ENCODE results near the gene AKAIN1. TPM values are rescaled to one million over a fixed set of nuclear protein-coding genes. Genes with fewer than 3 reads are reported as not detected.

AKAIN1 gene
- total RNA-seq, 1 donor from 2014 or later: not detected

DNA sequence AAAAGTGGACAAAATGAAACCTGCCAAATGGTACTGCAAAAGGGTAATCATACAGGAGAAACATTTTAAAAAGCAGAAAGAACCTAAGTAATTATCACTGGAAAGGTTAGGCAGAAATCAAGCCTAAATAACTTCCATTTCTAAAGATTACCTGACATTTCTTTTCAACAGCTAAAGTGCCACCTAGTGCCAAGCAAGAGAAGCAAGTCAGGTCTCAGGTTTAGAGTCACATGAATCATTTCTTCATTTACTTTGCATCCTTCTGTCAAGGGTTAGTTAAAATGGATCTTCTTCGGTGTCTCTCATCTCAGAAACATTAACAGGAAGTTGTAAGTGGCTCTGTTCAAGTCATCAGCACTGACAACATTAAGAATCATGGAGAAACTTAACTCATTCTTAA is 90.3 kb downstream of the AKAIN1 start:
- intact Hi-C loops (cut with DNase I): no loop called here
- ATAC-seq (no peak), DNase-seq (ENCODE audit: missing footprints) (no peak)

DNA sequence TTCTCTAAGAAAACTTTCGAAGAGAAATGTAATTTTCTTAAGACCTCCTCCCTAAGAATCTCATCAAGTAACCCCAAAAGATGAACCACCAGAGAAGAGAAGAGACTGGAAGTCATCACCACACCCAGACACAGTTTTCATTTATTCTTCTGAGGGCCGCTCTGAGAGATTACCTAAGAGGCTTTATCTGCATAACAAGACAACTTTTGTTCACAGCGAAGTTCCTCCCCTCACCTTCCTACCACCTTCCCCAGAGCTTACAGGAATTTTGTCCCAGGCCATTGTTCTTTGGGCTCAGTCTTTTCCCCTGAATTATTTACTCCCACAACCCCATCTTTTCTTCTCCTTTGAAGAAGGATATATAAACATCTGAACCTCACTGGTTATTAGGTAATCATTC is 92.8 kb downstream of the AKAIN1 start:
- intact Hi-C loops (cut with DNase I): no loop called here
- no peak for ATAC-seq
- no peak for DNase-seq (ENCODE audit: missing footprints)

DNA sequence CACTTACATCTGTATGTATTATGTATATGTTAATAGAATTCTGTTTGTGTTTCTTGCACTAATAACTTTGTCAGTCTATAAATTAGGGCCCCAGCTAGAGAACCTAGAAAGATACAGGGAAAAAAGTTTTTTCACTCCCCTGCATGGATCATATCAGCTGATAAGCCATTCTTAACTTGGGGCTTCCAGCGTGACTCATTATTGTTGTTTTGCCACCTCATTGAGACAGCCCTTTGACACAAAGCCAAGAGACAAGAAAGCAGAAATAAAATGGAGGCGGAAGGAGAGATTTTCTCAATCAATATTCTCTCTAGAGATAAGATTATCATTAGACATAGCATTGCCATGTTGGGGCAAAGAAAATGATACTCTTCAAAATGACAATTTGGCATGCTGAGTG is 93.4 kb downstream of the AKAIN1 start:
- intact Hi-C loops (cut with DNase I): no loop called here
- DNase-seq (ENCODE audit: missing footprints): no peak
- ATAC-seq: no peak

DNA sequence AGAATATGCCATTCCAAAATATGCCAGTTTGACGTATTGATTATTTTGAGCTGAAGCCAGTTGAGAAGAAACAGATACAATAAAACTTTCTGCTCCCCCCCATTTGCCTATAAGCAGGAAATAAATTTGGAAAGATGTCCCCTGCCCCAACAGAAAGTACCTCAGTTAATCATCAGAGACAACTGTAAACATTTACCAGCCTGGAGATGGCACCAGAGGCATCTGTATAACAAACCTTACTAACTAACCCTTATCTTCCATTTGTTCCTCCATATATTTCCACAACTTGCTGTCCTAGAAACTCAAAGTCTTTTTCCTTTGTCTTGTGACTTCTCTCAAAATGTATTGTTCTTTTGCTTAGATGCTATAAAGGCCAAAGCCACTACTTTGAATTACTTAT is 93.8 kb downstream of the AKAIN1 start:
- DNase-seq (ENCODE audit: missing footprints) (no peak), ATAC-seq (no peak)
- intact Hi-C loops (cut with DNase I): no loop called here

DNA sequence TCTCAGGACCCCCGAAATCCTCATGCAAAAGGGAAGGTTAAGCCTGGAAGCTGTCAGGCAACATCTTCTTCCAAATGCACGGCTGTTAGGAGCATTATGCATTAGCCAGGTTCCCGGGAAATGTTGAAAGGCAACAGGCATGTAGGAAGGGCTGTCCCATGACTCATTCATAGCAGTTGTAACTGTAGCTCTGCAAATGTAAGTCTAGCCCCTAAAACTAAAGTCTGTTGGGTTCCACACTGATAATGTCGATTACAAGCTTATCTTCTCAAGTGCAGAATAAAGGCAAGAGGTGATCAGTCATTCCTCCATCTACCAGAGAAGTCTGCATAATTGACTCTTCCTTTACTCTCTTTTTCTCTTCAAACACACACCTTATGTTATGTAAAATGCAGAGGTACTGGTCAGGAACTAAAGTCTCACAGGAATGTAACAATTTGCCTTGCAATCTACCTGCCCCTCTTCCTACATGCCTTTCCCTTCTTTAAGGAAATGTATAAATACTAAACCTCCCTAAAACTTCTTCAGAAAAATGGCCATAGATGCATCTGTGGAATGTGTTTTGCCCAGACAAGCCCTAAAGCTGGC is 99.8 kb downstream of the AKAIN1 start:
- DNase-seq (ENCODE audit: missing footprints) (no peak), ATAC-seq (no peak)
- intact Hi-C loops (cut with DNase I): no loop called here

DNA sequence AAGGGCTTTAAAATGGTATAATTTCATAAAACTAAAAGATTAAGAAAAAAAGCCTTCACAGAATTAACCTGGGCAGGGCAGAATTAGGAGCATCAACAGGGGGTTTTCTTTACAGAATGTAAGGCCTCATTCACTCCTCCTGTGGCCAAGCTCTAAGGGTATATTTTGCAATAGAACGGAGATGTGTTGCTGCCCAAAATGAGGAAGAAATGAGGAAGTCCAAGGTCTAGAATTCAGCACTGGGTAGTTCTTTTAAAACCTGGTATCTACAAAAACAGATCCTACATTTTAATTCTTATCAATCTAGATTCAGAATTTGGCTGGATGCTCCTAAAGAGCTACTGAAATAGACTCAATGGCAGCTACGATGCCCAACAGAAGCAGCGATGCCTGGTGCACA is 101.8 kb downstream of the AKAIN1 start:
- ATAC-seq (no peak), DNase-seq (ENCODE audit: missing footprints) (no peak)
- intact Hi-C loops (cut with DNase I): no loop called here

DNA sequence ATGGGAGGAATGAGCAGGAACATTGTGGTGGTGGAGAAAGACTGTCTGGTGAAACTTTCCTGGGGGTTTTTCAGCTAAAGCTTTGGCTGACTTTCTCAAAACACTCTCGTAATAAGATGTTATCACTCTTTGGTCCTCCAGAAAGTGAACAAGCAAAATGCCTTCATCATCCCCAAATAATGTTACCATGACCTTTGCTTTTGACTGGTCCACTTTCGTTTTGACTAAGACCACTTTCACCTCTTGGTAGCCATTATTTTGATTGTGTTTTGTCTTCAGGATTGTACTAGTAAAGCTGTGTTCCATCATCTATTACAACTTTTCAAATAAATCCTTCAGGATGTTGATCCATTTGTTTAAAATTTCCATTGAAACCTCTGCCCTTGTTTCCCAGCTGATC is 103.2 kb downstream of the AKAIN1 start:
- no peak for ATAC-seq
- no peak for DNase-seq (ENCODE audit: missing footprints)
- intact Hi-C loops (cut with DNase I): no loop called here

Other genes starting within 250 kb of the AKAIN1 start
- gene ZBTB14, start 98.5 kb upstream of the AKAIN1 start, total RNA-seq: 8.5 TPM